ENCODE results near the gene TNRC6C. TPM values are rescaled to one million over a fixed set of nuclear protein-coding genes. Genes with fewer than 3 reads are reported as not detected.

The TNRC6C gene
- total and polyA plus RNA-seq, 2 of the 13 experiments (the other 11 are each of a cell fraction or from before 2014, with no cell fraction given), result 0.66 to 4.9 TPM

DNA sequence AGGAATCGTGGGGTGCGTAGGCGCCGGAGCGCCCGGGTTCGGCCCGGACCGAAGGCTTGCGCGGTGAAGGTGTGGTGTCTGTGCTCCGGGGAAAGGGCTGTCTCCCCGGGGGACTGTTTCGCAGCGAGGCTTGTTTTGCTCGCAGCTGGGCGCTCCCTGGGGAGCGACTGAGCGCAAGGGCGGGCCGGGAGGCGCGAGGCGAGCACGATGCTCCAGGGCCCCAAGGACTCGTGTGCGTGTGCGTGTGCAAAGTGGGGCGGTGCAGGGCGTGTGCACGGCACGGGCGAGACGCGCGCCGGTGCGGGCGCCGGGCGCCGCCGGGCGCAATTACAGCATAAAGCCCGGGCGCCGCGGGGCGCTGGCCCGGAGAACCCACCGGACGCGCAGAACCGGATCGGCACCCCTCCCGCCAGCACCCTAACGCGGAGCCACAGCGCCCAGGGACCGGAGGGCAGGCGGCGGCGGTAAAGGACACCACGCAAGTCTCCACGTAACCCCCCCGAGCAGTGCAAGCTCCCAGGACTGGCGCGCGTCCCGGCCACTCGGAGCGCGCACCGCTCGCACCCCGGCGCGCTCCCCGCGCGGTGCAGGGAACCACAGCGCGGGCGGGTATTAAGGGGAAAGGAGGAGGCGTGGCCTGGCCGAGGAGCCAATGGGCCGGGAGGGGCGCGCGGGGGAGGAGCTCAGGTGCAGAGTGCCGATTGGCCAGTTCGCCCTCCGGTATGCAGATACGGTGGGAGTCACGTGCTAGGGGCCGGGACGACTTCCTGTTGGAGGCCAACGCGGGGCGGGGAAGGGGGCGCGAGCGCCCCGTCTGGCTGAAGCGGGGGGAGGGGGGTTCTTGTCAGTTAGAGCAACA lies at the start of gene TNRC6C (continued):
- peak; percentile 32; the same call in 1 of the 2 replicates for TF ChIP-seq HOXA9 (CRISPR knock-in tag; IDR thresholded peaks at IDR 0.05; ENCODE audit: borderline replicate concordance)
- TF ChIP-seq ZNF616 (CRISPR knock-in tag; IDR thresholded peaks at IDR 0.05; ENCODE audit: low read depth), result peak; percentile 71; the same call in 1 of the 2 replicates
- peak; percentile 47 for TF ChIP-seq HHEX (CRISPR knock-in tag; IDR thresholded peaks at IDR 0.05)
- TF ChIP-seq ATF6 (CRISPR knock-in tag; conservative IDR thresholded peaks at IDR 0.05), result no peak
- TF ChIP-seq NPAS2 (CRISPR knock-in tag; IDR thresholded peaks at IDR 0.05; ENCODE audit: borderline replicate concordance), result no peak
- peak; percentile 91 for TF ChIP-seq ZNF788 (CRISPR knock-in tag; IDR thresholded peaks at IDR 0.05; ENCODE audit: borderline replicate concordance)
- peak; percentile 69; the same call in 1 of the 2 replicates for TF ChIP-seq DNMT3B (CRISPR knock-in tag; conservative IDR thresholded peaks at IDR 0.05)
- TF ChIP-seq, protein P1, sequence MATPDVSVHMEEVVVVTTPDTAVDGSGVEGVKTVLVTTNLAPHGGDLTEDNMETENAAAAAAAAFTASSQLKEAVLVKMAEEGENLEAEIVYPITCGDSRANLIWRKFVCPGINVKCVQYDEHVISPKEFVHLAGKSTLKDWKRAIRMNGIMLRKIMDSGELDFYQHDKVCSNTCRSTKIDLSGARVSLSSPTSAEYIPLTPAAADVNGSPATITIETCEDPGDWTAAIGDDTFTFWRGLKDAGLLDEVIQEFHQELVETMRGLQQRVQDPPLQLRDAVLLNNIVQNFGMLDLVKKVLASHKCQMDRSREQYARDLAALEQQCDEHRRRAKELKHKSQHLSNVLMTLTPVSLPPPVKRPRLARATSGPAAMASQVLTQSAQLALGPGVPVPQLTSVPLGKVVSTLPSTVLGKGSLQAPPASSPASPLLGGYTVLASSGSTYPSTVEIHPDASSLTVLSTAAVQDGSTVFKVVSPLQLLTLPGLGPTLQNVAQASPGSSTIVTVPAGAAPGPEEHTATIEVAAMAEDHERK (CRISPR knock-in tag; IDR thresholded peaks at IDR 0.05; ENCODE audit: low read depth), result no peak
- TF ChIP-seq PRMT3 (CRISPR knock-in tag; IDR thresholded peaks at IDR 0.05; ENCODE audit: borderline replicate concordance, low read depth), result peak; percentile 91; the same call in 1 of the 2 replicates
- no peak for TF ChIP-seq JUNB (CRISPR knock-in tag; IDR thresholded peaks at IDR 0.05; ENCODE audit: borderline replicate concordance)
- no peak for TF ChIP-seq KDM4B (CRISPR knock-in tag; IDR thresholded peaks at IDR 0.05)
- peak; percentile 65; the same call in 1 of the 2 replicates for TF ChIP-seq ZNF83 (CRISPR knock-in tag; IDR thresholded peaks at IDR 0.05; ENCODE audit: borderline replicate concordance)
- no peak for TF ChIP-seq ZNF7 (CRISPR knock-in tag; IDR thresholded peaks at IDR 0.05)
- TF ChIP-seq HDAC1 (CRISPR knock-in tag; IDR thresholded peaks at IDR 0.05), result peak; percentile 90
- no peak; the same call in 1 of the 2 replicates for TF ChIP-seq RNF219 (CRISPR knock-in tag; IDR thresholded peaks at IDR 0.05)
- peak; percentile 29; the same call in 1 of the 2 replicates for TF ChIP-seq CBX5 (CRISPR knock-in tag; IDR thresholded peaks at IDR 0.05; ENCODE audit: borderline replicate concordance)
- TF ChIP-seq POGK (CRISPR knock-in tag; conservative IDR thresholded peaks at IDR 0.05), result peak; percentile 88; the same call in 1 of the 2 replicates
- peak; percentile 89 for TF ChIP-seq BORCS8-MEF2B (CRISPR knock-in tag; IDR thresholded peaks at IDR 0.05)
- TF ChIP-seq ZNF672 (CRISPR knock-in tag; IDR thresholded peaks at IDR 0.05), result no peak
- TF ChIP-seq ZNF205 (CRISPR knock-in tag; IDR thresholded peaks at IDR 0.05), result peak; percentile 86
- no peak for TF ChIP-seq RFX1 (IDR thresholded peaks at IDR 0.05)
- TF ChIP-seq, protein P2, sequence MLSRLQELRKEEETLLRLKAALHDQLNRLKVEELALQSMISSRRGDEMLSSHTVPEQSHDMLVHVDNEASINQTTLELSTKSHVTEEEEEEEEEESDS (CRISPR knock-in tag; IDR thresholded peaks at IDR 0.05; ENCODE audit: borderline replicate concordance), result peak; percentile 85; the same call in 1 of the 2 replicates
